HG02870 (cell line): ENCODE results near the gene FITM1.

Experiments used
- ATAC-seq: cut with Tn5 transposase; IDR thresholded peaks from one replicate; pipeline ENCODE4 v1.9.1; 2021; ENCODE audit warnings: mild to moderate bottlenecking, moderate library complexity; ENCODE audit not compliant: unreplicated experiment

The FITM1 gene

DNA sequence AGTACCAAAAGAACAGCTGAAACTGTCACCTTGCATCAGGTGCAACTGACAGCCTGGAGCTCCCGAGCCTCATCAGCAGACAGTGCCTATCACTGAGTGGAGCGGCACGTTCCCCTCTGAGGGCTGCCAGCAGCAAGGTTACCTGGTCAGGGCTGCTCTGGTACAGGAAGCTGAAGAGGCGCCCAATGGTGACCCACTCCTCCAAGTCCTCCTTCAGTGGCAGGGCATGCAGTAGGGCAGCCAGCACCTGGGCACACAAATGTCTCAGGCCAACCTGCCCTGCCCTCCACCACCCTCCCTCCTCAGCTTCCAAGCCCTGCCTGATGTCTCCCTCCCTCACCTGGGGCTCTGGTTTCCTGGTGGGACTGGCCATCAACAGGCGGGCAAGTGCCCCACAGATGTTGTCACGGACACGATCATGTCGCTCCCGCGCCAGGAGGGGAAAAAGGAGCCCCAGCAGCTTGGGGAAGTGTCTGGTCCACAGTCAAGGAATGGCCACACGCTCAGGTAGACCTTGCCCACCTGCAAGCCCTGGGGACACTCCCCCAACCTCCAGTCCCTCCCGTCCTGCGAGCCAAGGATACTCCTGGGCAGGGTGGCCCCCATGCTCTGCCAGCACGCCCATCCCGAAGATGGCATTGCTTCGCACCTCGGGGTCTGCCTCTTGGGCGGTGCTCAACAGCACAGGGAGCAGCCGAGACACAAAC lies 51.1 kb downstream of the FITM1 start:
- no peak for ATAC-seq
